Fibroblast of lung (primary cell): ENCODE results near the gene CERS4.

Source experiments
- CTCF ChIP-seq, 2 donors: IDR thresholded peaks in 1 of 2; conservative IDR thresholded peaks in 1 of 2; 1 replicate in 1 of 2; 2 replicates in 1 of 2; pipeline ENCODE4 v1.5.1; 2011 to 2012; ENCODE audit warnings: low read length in 2 of 2, control low read depth in 1 of 2, inconsistent platforms in 1 of 2, low read depth in 1 of 2, mild to moderate bottlenecking in 1 of 2
- EZH2 ChIP-seq: IDR thresholded peaks from 2 replicates; pipeline ENCODE4 v1.5.1; 2012; ENCODE audit warnings: low read length, control low read depth, mild to moderate bottlenecking; ENCODE audit errors: missing control alignments

GRCh38 chr19:8210421-8211101, 1.4 kb downstream of the CERS4 start:
- TF ChIP-seq CTCF (conservative IDR thresholded peaks at IDR 0.05 in 1 of 2, IDR thresholded peaks at IDR 0.05 in 1 of 2; ENCODE audit: low read depth in 1 of 2, low read length in 2 of 2) (no peak), EZH2 (no peak)
